GM19099 (cell line): ENCODE results near the gene ATP5F1E.
A peak's percentile ranks its signal among the peaks of the same experiment; 100 is the strongest.

Experiments
- POLR2A ChIP-seq: IDR thresholded peaks from 3 replicates; pipeline ENCODE4 v1.6.1; 2011; ENCODE audit warnings: low read depth; ENCODE audit not compliant: insufficient read length; ENCODE audit errors: extremely low read depth

Gene ATP5F1E

GRCh38 chr20:59016795-59017492 is 15.2 kb downstream of the ATP5F1E start:
- no peak for TF ChIP-seq POLR2A

GRCh38 chr20:59015812-59016711 is 16.1 kb downstream of the ATP5F1E start:
- TF ChIP-seq POLR2A, result no peak

- no peak for TF ChIP-seq POLR2A
Observed at GRCh38 chr20:59015411-59015810, 16.7 kb downstream of the ATP5F1E start.

- TF ChIP-seq POLR2A, result no peak
Observed at GRCh38 chr20:59014680-59015389, 17.3 kb downstream of the ATP5F1E start.

GRCh38 chr20:59013959-59014608 is 18.1 kb downstream of the ATP5F1E start:
- no peak for TF ChIP-seq POLR2A

GRCh38 chr20:59013031-59013951 is 18.8 kb downstream of the ATP5F1E start:
- no peak for TF ChIP-seq POLR2A

GRCh38 chr20:59010995-59011873 is 20.9 kb downstream of the ATP5F1E start:
- TF ChIP-seq POLR2A, result no peak

GRCh38 chr20:59010321-59010994 is 21.7 kb downstream of the ATP5F1E start:
- TF ChIP-seq POLR2A, result no peak

- no peak for TF ChIP-seq POLR2A
Observed at GRCh38 chr20:59008715-59009336, 23.3 kb downstream of the ATP5F1E start.

- TF ChIP-seq POLR2A, result peak; percentile 47
Observed at GRCh38 chr20:59007665-59008511, 24.2 kb downstream of the ATP5F1E start.

GRCh38 chr20:59006864-59007664 is 25.1 kb downstream of the ATP5F1E start, which contains the start of gene CTSZ:
TSS of gene CTSZ (minus strand) at chr20:59007254. CDS start at chr20:59007128, 126 bp downstream.
- peak; percentile 84 for TF ChIP-seq POLR2A
